Left cardiac atrium (tissue), 4 donors: ENCODE measurements around the gene IPPK. TPM values are rescaled to one million over a fixed set of nuclear protein-coding genes. Genes with fewer than 3 reads are reported as not detected.

Experiments
- ATAC-seq, 2 donors: fragments of 200-7000 bp; cut with Tn5 transposase; one replicate each; pipeline ENCODE4 v1.9.1; 2020; ENCODE audit warnings: mild to moderate bottlenecking in 2 of 2, moderate library complexity in 2 of 2
- DNase-seq: peaks from one replicate; pipeline ENCODE4 v3.0.0-alpha.2; 2020
- intact Hi-C, 2 donors: fragments of 100-400 bp; cut with DNase I; formaldehyde crosslinking; loops; one replicate each; pipeline versions ENCODE4 v1.14.1 to v1.15.1; 2022 to 2023
- total RNA-seq, 2 donors: library from RNA; stranded (reverse); fragmentation: NEBNext Ultra II Directional; extraction: Animal tissue kit (Norgen Biotek cat#: 25700); gene quantifications; one replicate each; pipeline ENCODE4 v1.2.1, GENCODE V29; 2021
- donor health status: DM: no; HTN: yes; CAD: no.
- donor health status: DM: no; HTN: yes; CAD: no; lungs with severe emphysema.
- donor health status: DM: yes; HTN: yes; CAD: no.
- donor health status: Dilated cardiomyopathy.

IPPK gene
- total RNA-seq, 2 donors from 2014 or later, result 6.1 to 19.6 TPM

DNA sequence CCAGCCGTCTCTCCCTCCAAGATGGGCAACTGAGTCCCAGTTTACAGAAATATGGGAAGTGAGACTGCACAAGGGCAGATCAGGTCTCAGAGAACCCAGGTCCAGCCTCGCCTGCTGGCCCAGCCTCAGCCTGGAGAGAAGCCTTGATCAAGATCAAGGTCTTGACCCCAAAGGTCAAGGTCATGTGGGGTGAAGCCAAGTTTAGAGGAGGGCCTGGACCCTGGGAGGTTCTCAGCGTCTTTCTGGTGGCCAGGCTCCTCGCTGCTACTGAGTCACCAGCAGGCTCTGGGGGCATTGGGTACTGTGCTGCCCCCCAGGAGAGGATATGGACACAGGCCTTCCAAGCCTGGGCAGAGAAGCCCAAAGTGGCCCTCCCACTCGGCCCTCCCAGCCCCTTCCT is 8.8 kb downstream of the IPPK start:
- DNase-seq, result no peak
- intact Hi-C loops, result no loop called here
- ATAC-seq, result no peak

DNA sequence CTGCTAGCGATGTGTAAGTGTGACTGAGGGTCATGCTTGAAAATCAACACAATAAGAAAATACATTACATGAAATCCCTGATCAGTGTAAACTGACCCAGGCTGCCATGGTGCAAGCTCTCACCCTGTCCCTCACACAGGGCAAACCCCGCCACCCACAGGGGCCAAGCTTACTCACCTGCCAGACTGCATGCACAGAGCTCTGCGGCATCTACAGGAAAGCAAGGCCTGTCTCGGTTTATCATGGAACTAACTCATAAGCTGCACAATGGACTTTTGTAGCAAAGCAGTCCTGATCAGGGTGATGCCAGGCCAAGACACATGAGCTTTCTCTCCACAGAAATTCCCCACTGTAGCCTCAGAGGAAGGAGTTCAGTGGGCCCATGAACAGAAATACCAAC is 9.7 kb downstream of the IPPK start:
- ATAC-seq (no peak), DNase-seq (no peak)
- intact Hi-C loops, result no loop called here

DNA sequence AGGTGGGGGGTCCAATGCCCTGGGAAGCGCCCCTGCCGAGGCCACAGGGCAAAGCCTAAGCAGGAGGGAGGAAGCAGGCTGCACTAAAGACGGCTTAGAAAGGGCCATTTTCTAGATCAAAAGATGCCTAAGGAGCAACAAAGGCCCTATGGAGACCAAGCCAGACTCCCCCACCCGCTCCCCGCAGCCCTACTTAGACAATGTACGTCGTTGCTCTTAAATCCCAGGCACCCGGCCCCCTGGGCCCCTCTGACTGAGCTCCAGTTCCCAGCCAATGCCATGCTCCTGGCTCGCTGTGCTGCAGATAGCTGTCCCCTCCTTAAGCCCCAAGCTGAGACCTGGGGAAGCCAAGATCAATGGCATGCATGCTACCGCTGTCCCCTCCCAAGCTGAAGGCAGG is 10.3 kb downstream of the IPPK start:
- intact Hi-C loops, result no loop called here
- DNase-seq (no peak), ATAC-seq (no peak)

DNA sequence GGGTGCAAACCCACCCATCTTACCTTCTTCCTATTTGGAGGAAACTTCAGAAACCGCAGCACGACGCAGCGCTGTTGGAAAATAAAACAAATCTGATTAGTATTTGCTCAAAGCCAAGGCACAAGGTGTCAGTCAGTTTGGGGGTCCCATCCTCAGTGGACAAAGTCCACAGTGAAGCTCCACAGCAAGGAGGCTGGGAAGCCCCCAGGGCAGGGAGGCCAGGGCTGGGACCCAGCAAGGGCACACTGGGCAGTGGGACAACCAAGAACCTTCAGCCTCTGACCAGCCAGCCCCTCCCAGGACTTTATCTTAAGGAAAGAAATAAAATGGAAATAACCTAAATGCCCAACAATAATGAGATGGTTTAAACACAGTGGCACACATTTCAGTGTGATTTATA is 11.3 kb downstream of the IPPK start:
- ATAC-seq (no peak), DNase-seq (no peak)
- intact Hi-C loops, result no loop called here

DNA sequence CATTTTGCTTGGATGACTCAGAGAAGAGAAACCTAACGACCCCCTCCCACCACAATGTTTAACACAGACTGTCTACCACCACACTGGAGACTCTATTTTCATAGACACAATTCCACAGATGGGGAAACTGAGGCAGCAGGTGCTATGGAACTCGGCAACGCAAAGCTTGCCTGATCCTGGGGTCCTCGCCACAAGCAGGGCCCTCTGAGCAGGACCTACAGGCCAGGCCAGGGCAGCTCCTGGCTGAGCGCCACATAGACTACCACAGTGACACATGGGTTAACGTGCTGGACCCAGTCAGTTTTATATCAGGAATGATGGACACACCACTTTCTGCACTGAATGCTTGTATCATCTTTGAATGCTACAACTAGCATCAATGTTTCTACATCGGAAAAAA is 11.8 kb downstream of the IPPK start:
- no peak for ATAC-seq
- intact Hi-C loops, result no loop called here
- no peak for DNase-seq

DNA sequence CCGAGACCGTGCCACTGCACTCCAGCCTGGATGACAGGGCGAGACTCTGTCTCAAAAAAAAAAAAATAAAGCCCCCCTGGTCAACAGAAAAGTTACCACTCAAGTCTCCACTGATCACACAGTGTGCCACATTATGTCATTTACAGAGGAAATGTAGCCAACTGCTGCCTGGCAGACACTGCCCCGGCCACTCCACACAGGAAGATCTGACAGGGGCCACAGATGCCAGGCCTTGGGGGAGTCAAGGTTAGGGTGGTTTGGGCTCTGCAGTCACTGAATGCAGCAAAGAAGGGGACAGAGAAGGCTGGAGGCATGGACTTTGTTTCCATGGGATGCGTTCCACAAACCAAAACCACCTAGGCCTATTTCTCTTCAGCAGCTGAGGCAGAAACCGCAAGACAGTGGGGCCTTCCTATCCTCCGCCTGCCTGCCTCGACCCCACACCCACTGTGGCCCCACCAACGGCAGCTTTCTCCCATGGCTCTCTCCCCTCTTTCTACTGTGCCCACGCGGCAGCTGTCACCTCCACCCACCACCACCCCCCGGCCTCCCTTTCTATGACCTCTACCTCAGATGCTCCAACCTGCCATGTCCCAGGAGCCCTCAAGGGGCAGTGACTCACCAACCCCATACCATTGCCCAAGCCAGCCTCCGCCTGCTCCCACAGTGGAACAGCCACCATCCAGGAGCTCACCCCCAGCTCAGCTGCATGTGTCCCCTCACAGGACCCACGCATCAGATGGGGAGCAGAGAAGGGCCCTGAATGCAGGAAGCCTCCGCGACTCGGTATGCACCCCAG is 12.4 kb downstream of the IPPK start:
- no peak for ATAC-seq
- no peak for DNase-seq
- intact Hi-C loops, result no loop called here

DNA sequence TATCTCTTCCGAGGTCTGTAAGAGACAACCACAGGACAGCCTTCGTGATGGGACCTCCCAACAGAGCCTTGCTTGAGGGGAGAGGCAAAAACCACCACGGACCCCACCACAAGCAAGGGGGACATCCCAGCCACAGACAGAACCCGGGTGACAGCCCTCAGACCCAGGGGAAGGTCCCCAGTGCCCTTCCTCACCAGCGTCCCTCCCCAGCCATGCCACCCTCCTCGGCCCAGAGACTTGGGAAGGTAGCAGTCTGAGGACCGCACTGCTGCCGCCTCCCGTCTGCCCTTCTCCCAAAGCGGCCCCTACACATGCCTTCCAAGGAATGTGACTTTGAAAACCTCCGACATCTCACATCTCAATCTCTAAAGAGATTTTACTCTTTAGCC is 13.4 kb downstream of the IPPK start:
- intact Hi-C loops, result no loop called here
- DNase-seq (no peak), ATAC-seq (no peak)

DNA sequence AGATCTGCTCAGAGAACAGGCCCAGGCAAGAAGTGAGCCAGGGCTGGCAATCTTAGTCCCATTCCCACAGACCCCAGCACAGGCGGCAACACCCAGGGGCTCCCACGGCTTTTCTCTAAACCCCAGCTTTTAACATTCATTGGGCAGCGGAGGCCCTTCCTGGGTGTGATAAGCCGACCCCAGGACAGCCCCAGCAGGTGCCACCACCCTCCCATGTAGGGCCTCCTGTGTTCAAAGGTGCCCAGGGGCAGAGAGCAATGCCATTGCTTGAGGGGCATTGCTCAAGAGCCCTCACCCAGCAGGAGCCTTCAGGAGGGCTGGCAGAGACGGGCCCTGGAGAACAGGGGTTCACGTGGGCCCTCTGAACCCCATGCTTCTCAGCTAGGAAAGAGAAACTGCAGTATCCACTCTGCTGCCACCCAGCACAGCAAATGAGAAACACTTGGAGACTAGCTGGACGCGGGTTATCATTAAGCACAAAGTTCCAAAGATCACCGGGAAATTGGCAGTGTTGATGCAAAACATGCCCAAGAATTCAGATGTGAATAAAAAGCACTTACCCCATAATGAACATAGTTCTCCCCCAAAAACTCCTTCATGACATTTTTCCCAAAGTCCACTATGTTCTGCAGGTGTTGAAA is 13.9 kb downstream of the IPPK start:
- intact Hi-C loops, result no loop called here
- ATAC-seq, result no peak
- no peak for DNase-seq

DNA sequence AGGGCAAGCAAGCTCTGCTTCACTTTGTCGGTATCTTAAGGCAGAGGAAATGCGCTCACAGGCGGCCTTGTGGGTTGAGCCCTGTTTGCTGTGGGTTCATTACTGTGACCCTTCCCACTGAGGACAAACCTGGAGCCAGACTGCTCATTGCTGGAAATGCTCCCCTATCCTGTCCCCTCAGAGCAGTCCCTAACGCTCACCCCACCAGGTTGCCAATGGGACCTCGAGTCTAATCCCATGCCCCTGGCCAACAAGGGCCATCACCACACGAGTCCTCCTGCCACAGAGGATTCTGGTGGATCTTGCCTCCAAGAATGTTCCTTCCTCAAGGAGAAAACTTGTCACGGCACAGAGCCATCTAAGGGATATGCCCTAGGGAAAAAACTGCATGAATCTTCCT is 14.6 kb downstream of the IPPK start:
- DNase-seq, result no peak

DNA sequence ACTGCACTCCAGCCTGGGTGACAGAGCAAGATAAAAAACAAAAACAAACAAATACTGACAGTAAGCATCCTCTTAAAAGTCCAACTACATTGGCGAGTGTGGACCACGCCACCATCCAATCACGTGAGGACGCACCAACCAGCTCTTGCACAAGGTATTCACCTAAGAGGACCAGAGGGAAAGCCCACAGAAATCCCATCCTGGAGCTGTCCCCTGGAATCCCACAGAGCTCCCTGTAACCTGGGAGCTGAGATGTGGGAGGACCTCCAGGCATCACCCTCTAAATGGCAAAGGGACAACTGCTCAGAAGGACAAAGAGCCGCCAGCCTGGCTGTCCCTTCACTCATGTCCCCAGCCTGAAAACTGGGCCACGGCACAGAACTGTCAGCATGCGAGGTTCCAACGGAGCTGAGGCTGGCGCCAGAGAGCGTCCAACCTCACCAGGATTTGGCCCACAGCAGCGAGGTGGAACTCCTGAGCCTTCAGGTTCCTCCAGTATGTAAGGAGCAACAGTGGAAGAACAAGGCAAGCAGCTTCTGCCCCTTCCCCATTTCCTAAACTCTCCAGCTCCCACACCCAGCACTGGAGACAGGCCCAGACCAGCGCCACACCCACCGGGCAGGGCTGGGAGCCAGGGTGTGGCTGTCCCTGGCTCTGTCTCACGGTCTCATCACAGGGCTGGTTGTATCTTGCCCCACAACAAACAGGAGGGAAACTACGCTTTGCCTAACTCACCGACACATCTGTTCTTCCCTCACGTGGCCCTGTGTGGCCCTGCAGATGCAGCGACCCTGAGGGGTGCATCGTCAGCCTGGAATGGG is 15.2 kb downstream of the IPPK start:
- ATAC-seq (peak in 1 of 2 donors; percentile 48), DNase-seq (no peak)
- intact Hi-C loops, result no loop called here

More for the DNA sequence above, 14.6 kb downstream of the IPPK start:
- ATAC-seq, result no peak
- intact Hi-C loops, result no loop called here

DNA sequence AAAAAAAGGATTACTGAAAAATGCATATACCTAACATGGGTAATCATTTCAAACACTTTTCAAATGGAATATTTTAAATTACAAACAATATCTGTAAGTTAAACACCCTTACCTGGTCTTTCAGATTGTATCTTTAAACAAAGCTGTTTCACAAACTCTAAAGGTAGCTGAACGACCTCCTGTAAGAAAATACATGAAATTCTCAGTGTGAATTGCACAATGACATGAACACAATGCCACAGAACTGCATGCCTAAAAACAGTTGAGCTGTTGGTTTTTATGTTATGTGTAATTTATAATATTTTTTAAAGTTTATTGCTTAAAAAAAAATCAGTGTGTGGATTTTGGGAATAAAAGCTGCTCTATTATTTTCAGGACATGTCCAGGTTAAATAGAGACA is 17.5 kb downstream of the IPPK start:
- intact Hi-C loops, result no loop called here
- DNase-seq (no peak), ATAC-seq (no peak)

DNA sequence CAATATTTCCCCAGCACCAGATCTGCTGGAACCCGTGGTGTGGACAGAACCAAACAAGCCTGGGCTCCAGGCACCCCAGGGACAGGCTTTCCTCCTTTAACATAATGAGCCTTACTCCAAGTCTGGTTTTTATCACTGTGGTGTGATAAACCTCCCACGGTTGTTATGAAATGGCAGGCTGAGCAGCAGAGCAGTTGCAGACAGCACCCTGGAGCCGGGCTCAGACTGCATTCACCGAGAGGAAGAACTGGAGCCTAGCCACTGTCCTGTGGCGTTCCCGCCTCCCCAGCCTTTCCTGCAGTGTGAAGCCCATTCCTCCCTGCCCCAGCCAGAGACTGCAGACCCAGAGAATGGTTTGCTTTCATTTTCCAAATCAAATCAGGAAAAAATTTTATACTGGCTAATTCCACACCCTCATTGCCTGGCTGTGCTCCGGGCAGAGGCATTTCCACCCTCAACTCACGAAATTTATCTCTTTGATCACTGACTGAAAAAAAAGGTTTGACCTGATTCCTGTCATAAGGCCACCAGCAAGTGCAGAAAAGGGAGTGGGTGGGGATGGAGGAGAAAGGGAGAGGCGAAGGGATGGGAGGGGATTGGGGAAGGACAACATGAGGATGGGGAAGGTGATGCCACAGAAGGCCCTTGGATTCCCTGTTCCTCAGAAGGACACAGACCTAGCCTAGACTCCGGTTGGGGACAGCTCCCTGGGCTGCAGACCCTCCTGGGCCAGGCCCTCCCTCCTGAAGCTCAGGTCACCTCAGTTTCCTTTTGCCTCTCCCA is 18.9 kb downstream of the IPPK start:
- peak; percentile 55 for DNase-seq
- peak; percentile 89 to 90 for ATAC-seq
- intact Hi-C loops, result no loop called here

DNA sequence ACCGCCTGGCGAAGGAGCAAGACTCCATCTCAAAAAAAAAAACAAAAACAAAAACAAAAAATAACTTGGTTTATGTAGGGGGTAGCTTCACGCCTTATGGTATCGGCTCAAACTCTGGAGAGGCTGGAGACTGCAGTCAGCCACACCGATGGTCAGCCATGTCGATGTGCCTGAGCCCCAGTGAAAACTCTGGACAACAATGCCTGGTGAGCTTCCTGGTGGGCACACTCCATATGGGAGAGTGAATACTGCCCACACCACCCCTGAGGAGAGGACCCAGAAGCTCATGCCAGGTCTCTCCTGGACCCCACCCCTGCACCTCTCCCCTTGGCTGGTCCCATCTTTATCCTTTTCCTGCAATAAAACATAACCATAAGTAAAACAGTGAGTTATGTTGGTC is 19.6 kb downstream of the IPPK start:
- ATAC-seq (no peak), DNase-seq (no peak)
- intact Hi-C loops, result no loop called here

DNA sequence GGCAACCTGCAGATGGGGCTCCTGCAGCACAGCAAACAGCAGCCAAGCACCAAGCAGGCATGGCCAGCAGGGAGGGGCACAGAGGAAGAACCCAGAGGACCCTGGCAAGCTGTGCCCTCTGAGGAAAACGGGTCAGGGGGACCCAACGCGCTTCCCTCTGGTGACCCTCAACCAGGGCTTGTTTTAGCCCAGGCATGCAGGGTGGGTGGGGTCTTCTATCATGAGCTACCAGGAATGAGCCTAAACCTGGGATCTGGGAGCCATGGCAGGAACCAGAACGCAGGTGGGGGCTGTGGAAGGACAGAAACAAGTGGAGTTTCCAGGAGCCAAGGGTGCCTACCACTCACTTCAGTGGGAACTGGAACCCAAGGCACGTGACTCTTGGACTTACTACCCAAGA is 20.9 kb downstream of the IPPK start:
- no peak for ATAC-seq
- DNase-seq, result no peak
- intact Hi-C loops, result no loop called here

DNA sequence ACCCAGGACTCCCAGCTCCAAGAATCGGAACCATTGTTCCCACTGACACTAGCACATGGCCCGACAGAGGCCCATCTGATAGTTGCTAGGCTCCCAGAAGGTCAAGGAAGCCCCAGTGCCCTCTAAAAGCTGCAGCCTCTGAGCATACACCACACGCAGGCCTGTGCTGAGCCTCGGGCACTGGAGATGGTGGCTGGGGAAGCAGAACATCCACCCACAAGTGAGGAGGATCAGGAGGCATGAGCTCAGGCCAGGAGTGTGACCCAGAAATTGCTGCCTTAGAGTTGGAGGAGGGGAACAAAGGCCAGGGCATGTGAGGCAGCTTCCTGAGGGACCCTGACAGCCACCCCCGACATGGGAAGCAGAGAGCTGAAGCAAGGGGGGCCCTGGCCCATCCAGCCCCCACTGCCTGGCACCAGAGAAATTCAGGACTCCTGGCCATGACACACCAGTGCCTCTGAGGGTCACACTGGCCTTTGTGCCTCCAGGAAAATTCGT is 21.4 kb downstream of the IPPK start:
- intact Hi-C loops, result no loop called here
- DNase-seq, result no peak
- no peak for ATAC-seq

DNA sequence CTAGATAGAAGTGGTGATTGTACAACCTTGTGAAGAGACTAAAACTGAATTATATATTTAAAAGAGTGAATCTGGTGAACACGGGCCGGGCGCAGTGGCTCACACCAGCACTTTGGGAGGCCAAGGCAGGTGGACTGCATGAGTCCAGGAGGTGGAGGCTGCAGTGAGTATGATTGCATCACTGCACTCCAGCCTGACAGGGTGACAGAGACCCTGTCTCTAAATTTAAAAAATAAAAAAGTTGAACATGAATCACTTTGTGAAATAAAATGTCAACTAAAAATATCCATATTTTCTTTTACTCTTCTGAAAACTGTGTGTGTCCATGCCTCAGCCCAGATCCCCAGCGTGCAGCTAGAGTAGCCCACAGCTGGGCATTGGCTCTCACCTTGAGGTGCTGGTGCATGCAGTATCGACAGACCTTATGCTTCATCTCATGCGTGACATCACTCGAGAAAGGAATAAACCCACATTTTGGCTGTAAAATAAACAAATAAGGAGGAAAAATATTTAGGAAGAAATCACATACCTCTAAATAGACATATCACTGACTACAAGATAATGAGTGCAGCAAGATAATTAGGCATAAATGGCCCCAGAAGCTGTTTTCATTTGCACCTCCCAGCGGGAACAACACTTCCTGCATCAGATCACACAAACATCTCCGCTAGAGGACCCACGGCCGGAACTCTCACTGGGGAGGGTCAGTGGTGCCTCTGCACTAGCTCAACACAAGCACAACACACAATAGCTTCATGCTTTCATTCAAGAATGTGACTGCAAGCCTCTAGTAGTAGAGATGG is 22.1 kb downstream of the IPPK start:
- no peak for ATAC-seq
- no peak for DNase-seq

DNA sequence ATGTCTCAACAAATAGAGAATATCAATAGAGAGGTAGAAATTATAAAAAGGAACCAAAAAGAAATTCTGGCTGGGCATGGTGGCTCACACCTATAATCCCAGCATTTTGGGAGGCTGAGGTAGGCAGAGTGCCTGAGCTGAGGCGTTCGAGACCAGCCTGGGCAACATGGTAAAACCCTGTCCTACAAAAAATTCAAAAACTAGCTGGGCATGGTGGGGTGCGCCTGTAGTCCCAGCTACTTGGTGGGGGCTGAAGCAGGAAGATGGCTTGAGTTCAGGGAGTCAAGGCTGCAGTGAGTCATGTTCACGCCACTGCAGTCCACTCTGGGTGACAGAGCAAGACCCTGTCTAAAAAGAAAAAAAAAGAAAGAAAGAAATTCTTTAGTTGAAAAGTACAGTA is 24.9 kb downstream of the IPPK start:
- intact Hi-C loops, result no loop called here
- DNase-seq (no peak), ATAC-seq (no peak)

More for the DNA sequence above, 22.1 kb downstream of the IPPK start:
- intact Hi-C loops, result no loop called here

DNA sequence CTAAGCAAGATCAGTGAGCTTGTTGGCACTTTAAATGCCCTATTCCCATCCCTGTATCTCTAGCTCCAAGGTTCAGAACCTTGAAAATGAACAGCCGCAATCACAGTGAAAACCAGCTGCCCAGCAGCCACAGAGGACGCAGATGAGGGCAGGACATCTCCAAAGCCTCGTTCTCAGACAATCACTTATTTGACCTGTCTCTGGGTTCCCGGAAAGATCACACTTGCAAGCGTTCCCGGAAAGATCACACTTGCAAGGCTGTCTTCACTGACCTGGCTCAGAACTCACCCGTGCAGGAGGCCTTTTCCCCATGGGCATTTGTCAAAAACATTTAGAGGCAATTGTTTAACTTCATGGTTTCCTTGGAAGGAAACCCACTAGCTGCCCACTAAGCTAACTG is 25.7 kb downstream of the IPPK start:
- intact Hi-C loops, result no loop called here
- DNase-seq, result no peak
- ATAC-seq, result no peak

DNA sequence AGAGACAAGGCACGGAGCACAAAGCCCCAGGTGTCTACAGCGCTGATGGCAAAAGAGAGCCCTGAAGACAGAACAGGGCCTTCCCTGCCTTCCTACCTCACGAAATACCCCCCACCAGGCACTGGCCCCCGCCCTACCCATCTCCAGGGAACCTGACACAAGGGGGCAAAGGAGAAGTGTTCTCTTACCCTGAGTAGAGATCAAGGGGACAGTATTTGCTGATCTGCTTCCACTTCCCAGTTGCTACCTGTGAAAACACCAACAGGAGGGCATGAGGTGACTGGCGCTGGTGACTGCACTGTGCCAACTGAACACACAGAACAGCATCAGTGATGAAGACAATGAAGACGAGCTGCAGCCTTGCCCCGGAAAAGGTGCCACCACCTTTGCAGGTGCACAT is 27.4 kb downstream of the IPPK start:
- ATAC-seq, result no peak
- DNase-seq, result no peak
- intact Hi-C loops, result no loop called here
